Measurements from ENCODE around the gene KCNAB2.

GRCh38 chr1:6096243-6097116 lies 50.8 kb downstream of the KCNAB2 start:
- TF ChIP-seq EZH2 (IDR thresholded peaks at IDR 0.05; ENCODE audit: insufficient read depth, poor library complexity, severe bottlenecking) (no peak), EZH2phosphoT487 (IDR thresholded peaks at IDR 0.05; ENCODE audit: insufficient read depth, low read depth) (no peak)

Data from GM23248 (cell line).